ENCODE measurements around the gene EXOC3L4. TPM values are rescaled to one million over a fixed set of nuclear protein-coding genes. Genes with fewer than 3 reads are reported as not detected.

The EXOC3L4 gene
- total and polyA plus RNA-seq, 2 of the 8 experiments (the other 6 are each of a cell fraction or from before 2014, with no cell fraction given): 0.45 to 0.57 TPM

DNA sequence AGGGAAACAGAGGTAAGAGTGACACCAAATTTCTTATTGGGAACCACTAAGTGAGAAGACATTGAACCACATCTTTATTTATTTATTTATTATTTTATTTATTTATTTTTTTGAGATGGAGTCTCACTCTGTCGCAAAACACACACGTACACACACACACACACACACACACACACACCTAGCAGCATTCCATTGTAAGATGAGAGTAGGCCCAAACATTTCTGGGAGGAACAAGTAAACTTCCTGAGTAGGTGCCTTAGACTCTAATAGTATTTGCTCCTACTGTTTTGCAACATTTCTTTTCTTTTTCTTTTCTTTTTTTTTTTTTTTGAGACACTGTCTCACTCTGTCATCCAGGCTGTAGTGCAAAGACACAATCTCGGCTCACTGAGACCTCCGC lies 30.1 kb upstream of the EXOC3L4 start:
- Histone ChIP-seq H2BK5ac (ENCODE audit: low read depth, low read length) (no peak overlapping the region), H2AK5ac (ENCODE audit: low read depth, low read length) (no peak overlapping the region), H3K4ac (replicated peaks; ENCODE audit: insufficient read length, low read depth, low read length) (no peak overlapping the region), H3K4me2 (ENCODE audit: insufficient read depth in 1 of 2, low read depth in 2 of 2, low read length in 2 of 2) (no peak overlapping the region), H3K27me3 (replicated peaks in 1 of 4; ENCODE audit: control insufficient read depth in 3 of 4, extremely low read depth in 1 of 4, insufficient read depth in 3 of 4, low read length in 3 of 4) (no peaks in the 10 kb centered on the region), H3K4me3 (ENCODE audit: extremely low read depth in 1 of 4, insufficient read depth in 2 of 4, low read depth in 3 of 4, low read length in 4 of 4) (no peak overlapping the region), H3K9ac (replicated peaks in 1 of 4; ENCODE audit: extremely low read depth in 1 of 4, low read depth in 3 of 4, low read length in 3 of 4) (no peak overlapping the region), H4K5ac (ENCODE audit: insufficient read length, low read depth, low read length) (no peak overlapping the region), H3K36me3 (ENCODE audit: control insufficient read depth in 2 of 4, insufficient read depth in 4 of 4, low read length in 3 of 4) (no peaks in the 10 kb centered on the region), H3K9me3 (ENCODE audit: insufficient read depth in 2 of 2, low read depth in 1 of 2, low read length in 1 of 2) (no peaks in the 10 kb centered on the region), H3K18ac (ENCODE audit: extremely low read depth, low read length) (no peak overlapping the region), H2AFZ (ENCODE audit: low read length) (no peak overlapping the region), H4K91ac (replicated peaks; ENCODE audit: insufficient read length, low read length) (no peak overlapping the region), H3K79me2 (ENCODE audit: control insufficient read depth in 1 of 2, insufficient read depth in 2 of 2, low read length in 2 of 2) (no peaks in the 10 kb centered on the region), H2BK12ac (ENCODE audit: low read depth, low read length) (no peak overlapping the region), H4K8ac (ENCODE audit: extremely low read depth, insufficient read depth, low read length) (no peak overlapping the region), H2BK20ac (ENCODE audit: low read length) (no peak overlapping the region), H3K27ac (ENCODE audit: low read depth, low read length) (no peak overlapping the region), H2BK120ac (replicated peaks; ENCODE audit: low read depth, low read length) (no peak overlapping the region), H3K23ac (ENCODE audit: insufficient read length) (no peak overlapping the region), H3K4me1 (replicated peaks in 1 of 4; ENCODE audit: control insufficient read depth in 3 of 4, insufficient read depth in 4 of 4, low read length in 3 of 4) (peaks cover 0 to 4% (median 0%) of the 10 kb centered on the region in 4 experiments; a peak in 1 of 7 replicates), H3K79me1 (ENCODE audit: low read depth, low read length) (no peaks in the 10 kb centered on the region; the same call in 1 of the 2 replicates), H4K20me1 (replicated peaks in 1 of 2; ENCODE audit: control insufficient read depth in 1 of 2, insufficient read depth in 2 of 2, low read length in 2 of 2) (no peaks in the 10 kb centered on the region), H3K23me2 (ENCODE audit: low read depth, low read length) (no peaks in the 10 kb centered on the region; the same call in 1 of the 2 replicates), H2BK15ac (ENCODE audit: low read length) (no peak overlapping the region), H3K56ac (replicated peaks; ENCODE audit: insufficient read length, low read depth, low read length) (no peak overlapping the region), H3K14ac (ENCODE audit: insufficient read length) (no peak overlapping the region)
- POLR2A ChIA-PET (ENCODE audit: partially characterized antibody): no interaction called here
- CTCF ChIA-PET (ENCODE audit: partially characterized antibody): interaction anchor here (1.6 kb wide), 1 partner anchor 11 kb away, joined by 4 read pairs; no protein-coding TSS in a partner anchor
- FAIRE-seq (no peak), DNase-seq (ENCODE audit: low read depth in 1 of 2, low spot score in 2 of 2) (no peak)
- WGBS, 2 experiments (ENCODE audit: extremely low coverage in 1 of 2, insufficient coverage in 1 of 2, insufficient read length in 1 of 2, insufficient replicate concordance in 2 of 2, low coverage in 1 of 2, low lambda C conversion rate in 2 of 2, missing lambda C conversion rate in 1 of 2): 89% methylated on average over 4 of the region's 4 CpGs; no CpG with 5 or more reads in 1 of the 2 experiments
- TF ChIP-seq POLR2A (IDR thresholded peaks at IDR 0.05; ENCODE audit: control extremely low read depth in 1 of 2, low read depth in 2 of 2, low read length in 2 of 2) (no peak), MAFK (IDR thresholded peaks at IDR 0.05; ENCODE audit: low read depth, low read length) (no peak), EGR1 (IDR thresholded peaks at IDR 0.05; ENCODE audit: borderline replicate concordance, low read depth, low read length) (no peak), PHF8 (conservative IDR thresholded peaks at IDR 0.05; ENCODE audit: low read depth, low read length) (no peak), GABPA (IDR thresholded peaks at IDR 0.05; ENCODE audit: borderline replicate concordance, insufficient read depth, low read length) (no peak), ATF2 (IDR thresholded peaks at IDR 0.05; ENCODE audit: low read length) (no peak), GTF2F1 (IDR thresholded peaks at IDR 0.05; ENCODE audit: borderline replicate concordance, low read depth, low read length) (no peak), BRCA1 (IDR thresholded peaks at IDR 0.05; ENCODE audit: low read depth, low read length) (no peak), JUND (IDR thresholded peaks at IDR 0.05; ENCODE audit: low read length) (no peak), SRF (IDR thresholded peaks at IDR 0.05; ENCODE audit: low read depth, low read length) (no peak), CHD1 (IDR thresholded peaks at IDR 0.05; ENCODE audit: low read depth, low read length) (no peak), RNF2 (IDR thresholded peaks at IDR 0.05; ENCODE audit: borderline replicate concordance, low read depth, low read length, missing control alignments, poor library complexity, severe bottlenecking) (no peak), TEAD4 (IDR thresholded peaks at IDR 0.05; ENCODE audit: low read depth, low read length) (no peak)

All from H1 (cell line).